Naive B cell (primary cell): ENCODE results near the gene GLIS1. TPM values are rescaled to one million over a fixed set of nuclear protein-coding genes. Genes with fewer than 3 reads are reported as not detected.

Experiments used
- ATAC-seq, 2 donors: fragments of 150-1000 bp; cut with Tn5 transposase; 2 replicates each; pipeline ENCODE4 v1.10.0; 2021; ENCODE audit warnings: low read depth in 2 of 2, mild to moderate bottlenecking in 2 of 2, moderate library complexity in 2 of 2
- DNase-seq: peaks from one replicate; pipeline ENCODE4 v3.0.0; 2022
- H3K27ac Mint-ChIP-seq, 6 donors: one replicate each; pipeline ENCODE4 v1.8.0; 2020 to 2022; ENCODE audit warnings: mild to moderate bottlenecking in 6 of 6, mixed read lengths in 6 of 6, moderate library complexity in 5 of 6, inconsistent platforms in 2 of 6
- H3K27me3 Mint-ChIP-seq, 3 donors: one replicate each; pipeline ENCODE4 v1.8.0; 2021 to 2022; ENCODE audit warnings: mixed read lengths in 3 of 3, mild to moderate bottlenecking in 1 of 3
- H3K36me3 Mint-ChIP-seq, 2 donors: one replicate each; pipeline ENCODE4 v1.8.0; 2020 to 2022; ENCODE audit warnings: mixed read lengths in 2 of 2, inconsistent platforms in 1 of 2, mild to moderate bottlenecking in 1 of 2
- H3K4me1 Mint-ChIP-seq, 3 donors: one replicate each; pipeline ENCODE4 v1.8.0; 2020 to 2022; ENCODE audit warnings: mixed read lengths in 3 of 3, inconsistent platforms in 1 of 3, mild to moderate bottlenecking in 1 of 3, moderate library complexity in 1 of 3
- H3K4me3 Mint-ChIP-seq, 8 donors: one replicate each; pipeline ENCODE4 v1.8.0; 2020 to 2022; ENCODE audit warnings: mild to moderate bottlenecking in 8 of 8, mixed read lengths in 8 of 8, moderate library complexity in 8 of 8, inconsistent platforms in 2 of 8
- H3K9me3 Mint-ChIP-seq, 7 donors: one replicate each; pipeline ENCODE4 v1.8.0; 2020 to 2022; ENCODE audit warnings: mixed read lengths in 7 of 7, mild to moderate bottlenecking in 5 of 7, inconsistent platforms in 2 of 7, moderate library complexity in 1 of 7
- polyA plus RNA-seq, 6 donors: library from polyadenylated mRNA; unstranded; fragments of 300-500 nt; fragmentation: Illumina TruSeq; gene quantifications; one replicate each; pipeline ENCODE4 v1.2.3, GENCODE V29; 2021; ENCODE audit warnings: low read depth in 6 of 6

Gene GLIS1
- polyA plus RNA-seq, 6 donors from 2014 or later = not detected

DNA sequence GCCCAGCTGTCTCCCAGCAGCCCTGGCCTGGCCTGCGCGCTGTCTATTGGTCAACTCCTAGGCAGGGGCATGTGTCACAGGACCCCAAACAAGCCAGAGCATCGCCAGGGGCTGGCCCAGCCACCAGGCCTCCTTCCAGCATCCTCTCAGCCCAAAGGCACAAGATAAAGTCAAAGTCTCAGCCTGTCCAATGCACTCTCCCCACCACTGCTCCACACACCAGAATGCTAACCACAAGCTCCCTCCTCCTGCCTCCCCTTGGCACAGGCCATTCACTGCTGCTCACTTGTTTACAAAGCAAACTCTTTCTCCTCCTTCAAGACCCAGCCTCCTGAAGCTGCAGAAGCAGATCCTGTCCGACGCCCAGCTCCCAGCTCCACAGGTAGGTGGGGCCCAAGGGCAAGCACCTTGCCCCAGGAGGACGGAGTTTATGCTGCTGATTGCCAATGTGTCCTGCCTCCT is 146.4 kb downstream of the GLIS1 start:
- H3K4me3 Mint-ChIP-seq = no peak overlapping the region
- no peaks in the 10 kb centered on the region for H3K9me3 Mint-ChIP-seq
- peaks cover 0 to 9% (median 0%) of the 10 kb centered on the region in 3 donors for H3K27me3 Mint-ChIP-seq
- H3K36me3 Mint-ChIP-seq = no peaks in the 10 kb centered on the region
- DNase-seq (no peak), ATAC-seq (no peak)
- H3K4me1 Mint-ChIP-seq = no peaks in the 10 kb centered on the region
- H3K27ac Mint-ChIP-seq = no peak overlapping the region

GRCh38 chr1:53591924-53592323 is 147.0 kb downstream of the GLIS1 start:
- Mint-ChIP-seq H3K4me1 (no peaks in the 10 kb centered on the region), H3K36me3 (no peaks in the 10 kb centered on the region), H3K27ac (no peak overlapping the region), H3K4me3 (no peak overlapping the region), H3K27me3 (peaks cover 0 to 9% (median 0%) of the 10 kb centered on the region in 3 donors), H3K9me3 (no peaks in the 10 kb centered on the region)
- ATAC-seq = no peak
- no peak for DNase-seq

DNA sequence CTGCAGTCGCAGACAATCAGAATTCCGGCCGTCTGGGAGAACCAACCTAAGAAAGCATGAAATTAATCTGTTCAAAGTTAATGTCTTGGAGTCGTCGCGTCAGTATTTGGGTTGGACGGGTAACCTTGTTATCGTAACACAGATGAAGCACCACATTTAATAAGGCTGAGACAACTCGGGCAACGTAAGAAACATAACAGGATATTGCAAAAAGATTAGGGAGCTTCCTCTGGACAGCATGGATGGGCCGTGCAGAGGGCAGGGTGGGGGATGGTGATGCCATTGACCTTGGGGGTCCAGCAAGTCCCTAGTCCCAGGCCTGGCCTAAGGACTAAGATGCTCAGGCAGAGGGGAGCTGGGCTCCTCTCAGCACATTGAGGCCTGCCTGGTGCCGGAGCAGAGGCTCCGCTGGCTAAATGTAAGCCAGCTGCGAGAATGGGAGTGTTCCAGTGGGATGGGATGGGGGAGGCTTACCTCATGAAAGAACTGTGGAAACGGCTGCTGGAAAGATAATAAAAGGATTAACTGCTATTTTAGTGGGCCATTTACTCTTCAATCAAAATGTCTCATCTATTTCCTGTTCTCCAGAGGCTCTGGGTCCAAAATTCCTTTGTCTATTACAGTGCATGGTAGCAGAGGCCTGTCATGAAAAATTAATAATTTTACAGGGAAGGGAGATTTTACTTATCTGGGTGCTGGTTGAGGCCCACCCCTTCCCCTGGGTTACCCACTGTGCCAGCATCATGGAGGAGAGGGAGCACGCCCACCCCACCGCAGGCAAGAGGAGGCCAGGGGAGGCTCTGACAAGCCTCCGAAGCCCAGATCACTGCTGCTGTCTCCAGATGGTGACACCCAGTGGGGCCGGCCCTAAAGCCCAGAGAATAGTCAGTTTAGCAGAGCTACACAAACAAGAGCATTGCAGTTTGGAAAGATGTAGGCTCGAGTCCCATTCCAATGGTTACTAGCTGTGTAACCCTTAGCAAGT is 148.1 kb downstream of the GLIS1 start:
- Mint-ChIP-seq H3K27ac (no peak overlapping the region), H3K27me3 (peaks cover 4 to 15% (median 4%) of the 10 kb centered on the region in 3 donors), H3K4me3 (peak overlapping the region in 1 of 8 donors; percentile 68), H3K4me1 (no peaks in the 10 kb centered on the region), H3K36me3 (no peaks in the 10 kb centered on the region), H3K9me3 (no peaks in the 10 kb centered on the region)
- DNase-seq (no peak), ATAC-seq (no peak)

GRCh38 chr1:53590104-53590503 is 148.9 kb downstream of the GLIS1 start:
- ATAC-seq = no peak
- Mint-ChIP-seq H3K9me3 (no peaks in the 10 kb centered on the region), H3K4me3 (no peak overlapping the region), H3K4me1 (no peaks in the 10 kb centered on the region), H3K27ac (peak overlapping the region in 1 of 6 donors; percentile 21), H3K27me3 (peaks cover 4 to 12% (median 4%) of the 10 kb centered on the region in 3 donors), H3K36me3 (no peaks in the 10 kb centered on the region)
- DNase-seq = no peak

GRCh38 chr1:53589043-53589887 is 149.7 kb downstream of the GLIS1 start:
- Mint-ChIP-seq H3K9me3 (no peaks in the 10 kb centered on the region), H3K27me3 (peaks cover 4 to 9% (median 6%) of the 10 kb centered on the region in 3 donors), H3K36me3 (no peaks in the 10 kb centered on the region), H3K4me3 (no peak overlapping the region), H3K4me1 (no peaks in the 10 kb centered on the region), H3K27ac (peak overlapping the region in 1 of 6 donors; percentile 70)
- DNase-seq (no peak), ATAC-seq (no peak)

GRCh38 chr1:53588053-53588779 is 150.7 kb downstream of the GLIS1 start:
- ATAC-seq = no peak
- Mint-ChIP-seq H3K9me3 (no peaks in the 10 kb centered on the region), H3K36me3 (no peaks in the 10 kb centered on the region), H3K4me1 (no peaks in the 10 kb centered on the region), H3K4me3 (no peak overlapping the region), H3K27me3 (peaks cover 4 to 14% (median 11%) of the 10 kb centered on the region in 3 donors), H3K27ac (no peak overlapping the region)
- DNase-seq = no peak

DNA sequence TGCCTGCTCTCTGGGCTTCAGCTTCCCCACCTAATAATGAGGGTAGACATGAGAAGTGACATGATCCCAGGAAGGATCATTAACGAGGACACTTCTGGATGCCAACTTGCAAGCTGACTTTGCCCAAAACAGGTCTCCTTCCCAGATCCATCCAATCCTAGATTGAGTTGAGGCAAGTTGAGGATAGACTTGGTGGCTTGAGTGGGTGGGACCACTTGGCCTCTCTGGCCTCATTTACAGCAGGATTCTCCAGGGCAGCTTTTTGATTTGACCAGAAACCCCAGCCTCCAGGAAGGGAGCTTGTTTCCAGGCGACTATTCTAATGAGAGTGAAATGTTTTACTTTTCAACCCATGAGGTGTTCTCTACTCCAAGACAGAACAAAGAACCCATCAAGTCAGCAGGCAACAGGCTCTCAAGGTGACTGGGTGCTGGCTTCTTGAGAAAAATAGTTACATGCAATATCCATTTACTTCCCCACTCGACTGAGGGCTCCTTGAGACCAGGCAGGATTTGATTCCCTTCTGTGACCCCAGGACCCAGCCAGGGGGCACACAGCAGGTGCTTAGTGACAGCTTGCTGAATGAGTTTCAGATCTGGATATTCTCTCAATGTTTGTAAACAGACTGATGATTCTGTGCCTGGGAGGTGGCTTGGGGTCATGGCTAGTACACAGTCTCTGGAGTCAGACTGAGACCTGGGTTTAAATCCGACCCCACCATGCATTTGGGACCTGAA is 151.5 kb downstream of the GLIS1 start:
- DNase-seq (no peak), ATAC-seq (no peak)
- Mint-ChIP-seq H3K4me1 (no peaks in the 10 kb centered on the region), H3K27me3 (peaks cover 4 to 14% (median 11%) of the 10 kb centered on the region in 3 donors), H3K9me3 (no peaks in the 10 kb centered on the region), H3K4me3 (no peak overlapping the region), H3K27ac (no peak overlapping the region), H3K36me3 (no peaks in the 10 kb centered on the region)

- Mint-ChIP-seq H3K27me3 (peaks cover 4 to 14% (median 11%) of the 10 kb centered on the region in 3 donors), H3K4me1 (no peaks in the 10 kb centered on the region), H3K36me3 (no peaks in the 10 kb centered on the region), H3K27ac (no peak overlapping the region), H3K9me3 (no peaks in the 10 kb centered on the region), H3K4me3 (no peak overlapping the region)
- DNase-seq (no peak), ATAC-seq (no peak)
These were observed 152.2 kb downstream of the GLIS1 start for GRCh38 chr1:53586765-53587164.

DNA sequence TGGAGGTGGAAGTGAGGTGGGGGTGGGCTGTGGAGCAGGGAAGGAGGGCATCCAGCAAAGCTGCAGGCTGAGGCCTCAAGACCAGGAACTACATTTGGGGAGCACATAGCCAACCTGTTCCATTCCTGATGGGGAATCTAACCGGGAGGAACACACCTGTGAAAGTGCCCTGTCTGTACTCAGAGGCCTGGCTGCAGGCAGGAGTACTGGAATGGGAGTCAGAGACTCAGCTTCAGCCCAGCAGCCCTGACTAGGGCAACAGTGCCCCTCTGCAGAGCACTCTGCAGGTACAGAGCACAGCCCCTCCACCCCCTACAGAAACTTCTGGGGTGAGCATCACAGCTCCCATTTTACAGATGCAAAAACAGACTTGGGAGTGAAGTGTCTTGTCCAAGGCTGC is 153.4 kb downstream of the GLIS1 start:
- ATAC-seq (no peak), DNase-seq (no peak)
- no peak overlapping the region for H3K27ac Mint-ChIP-seq
- no peaks in the 10 kb centered on the region for H3K4me1 Mint-ChIP-seq
- H3K9me3 Mint-ChIP-seq = no peaks in the 10 kb centered on the region
- no peaks in the 10 kb centered on the region for H3K36me3 Mint-ChIP-seq
- no peak overlapping the region for H3K4me3 Mint-ChIP-seq
- peaks cover 4 to 16% (median 14%) of the 10 kb centered on the region in 3 donors for H3K27me3 Mint-ChIP-seq

DNA sequence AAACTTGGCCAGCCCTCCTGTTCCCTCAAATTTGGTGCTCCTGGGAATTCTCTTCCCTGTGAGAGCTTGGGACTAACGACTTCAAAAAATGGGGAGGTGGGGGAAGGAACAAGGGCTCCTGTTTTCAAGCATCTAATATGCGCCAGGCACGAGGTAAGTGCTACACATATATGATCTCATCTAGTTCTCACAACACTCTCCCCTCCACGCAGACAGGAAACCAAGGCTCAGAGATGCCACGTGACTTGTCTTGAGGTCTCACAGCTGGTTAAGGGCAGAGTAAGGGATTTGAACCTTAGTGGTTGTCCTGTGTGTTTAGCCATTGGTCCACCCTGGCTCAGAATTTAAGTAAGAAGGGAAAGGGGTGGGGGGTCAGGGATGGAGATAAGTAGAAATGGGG is 153.8 kb downstream of the GLIS1 start:
- Mint-ChIP-seq H3K4me1 (no peaks in the 10 kb centered on the region), H3K27ac (no peak overlapping the region), H3K4me3 (no peak overlapping the region), H3K36me3 (no peaks in the 10 kb centered on the region), H3K27me3 (peaks cover 4 to 16% (median 14%) of the 10 kb centered on the region in 3 donors), H3K9me3 (no peaks in the 10 kb centered on the region)
- DNase-seq (no peak), ATAC-seq (no peak)

- DNase-seq (no peak), ATAC-seq (no peak)
- Mint-ChIP-seq H3K36me3 (no peaks in the 10 kb centered on the region), H3K27me3 (peaks cover 4 to 16% (median 14%) of the 10 kb centered on the region in 3 donors), H3K9me3 (no peaks in the 10 kb centered on the region), H3K4me3 (no peak overlapping the region), H3K4me1 (no peaks in the 10 kb centered on the region), H3K27ac (no peak overlapping the region)
These were observed 154.2 kb downstream of the GLIS1 start for GRCh38 chr1:53584777-53585107.

GRCh38 chr1:53583868-53584776 is 154.8 kb downstream of the GLIS1 start:
- H3K27ac Mint-ChIP-seq = no peak overlapping the region
- H3K9me3 Mint-ChIP-seq = no peaks in the 10 kb centered on the region
- H3K27me3 Mint-ChIP-seq = peaks cover 4 to 16% (median 14%) of the 10 kb centered on the region in 3 donors
- DNase-seq = no peak
- ATAC-seq = no peak
- no peaks in the 10 kb centered on the region for H3K4me1 Mint-ChIP-seq
- no peak overlapping the region for H3K4me3 Mint-ChIP-seq
- H3K36me3 Mint-ChIP-seq = no peaks in the 10 kb centered on the region
